GM23248 (cell line): ENCODE data around the gene SLC34A1.

Source experiments
- EZH2 ChIP-seq: fragments of 200-600 bp; sonication (generic); IDR thresholded peaks from 2 replicates; pipeline ENCODE4 v1.6.1; 2018; ENCODE audit warnings: antibody characterized with exemption, mild to moderate bottlenecking; ENCODE audit not compliant: insufficient read depth, poor library complexity, severe bottlenecking
- EZH2phosphoT487 ChIP-seq: fragments of 200-600 bp; sonication (generic); IDR thresholded peaks from 2 replicates; pipeline ENCODE4 v1.6.1; 2018; ENCODE audit warnings: antibody characterized with exemption, moderate library complexity, mild to moderate bottlenecking, low read depth; ENCODE audit not compliant: insufficient read depth

DNA sequence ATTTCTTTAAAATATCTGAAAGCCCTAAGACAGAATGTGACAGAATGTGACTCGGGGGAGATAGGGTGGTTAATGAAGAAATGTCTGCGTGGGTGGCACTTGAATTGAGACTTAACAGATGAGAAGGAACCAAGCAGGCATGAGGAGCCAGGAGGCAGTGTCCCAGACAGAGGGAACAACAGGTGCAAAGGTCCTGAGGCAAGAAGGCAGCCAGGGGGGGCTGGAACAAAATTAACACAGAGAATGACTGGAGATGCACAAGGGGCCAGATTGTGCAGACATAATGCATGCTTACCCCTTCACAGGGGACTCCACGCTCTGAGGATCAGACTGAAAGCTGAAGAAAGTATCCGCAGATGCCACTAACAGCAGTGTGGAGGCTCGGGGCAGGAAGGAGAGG, 34.5 kb upstream of the SLC34A1 start:
- TF ChIP-seq EZH2: no peak
- no peak for TF ChIP-seq EZH2phosphoT487
